HS-5 (cell line): ENCODE measurements around the gene SZRD1.

Source experiments
- DNase-seq: peaks from one replicate; pipeline ENCODE4 v3.0.0-alpha.2; 2012; ENCODE audit warnings: low read depth

The SZRD1 gene

DNA sequence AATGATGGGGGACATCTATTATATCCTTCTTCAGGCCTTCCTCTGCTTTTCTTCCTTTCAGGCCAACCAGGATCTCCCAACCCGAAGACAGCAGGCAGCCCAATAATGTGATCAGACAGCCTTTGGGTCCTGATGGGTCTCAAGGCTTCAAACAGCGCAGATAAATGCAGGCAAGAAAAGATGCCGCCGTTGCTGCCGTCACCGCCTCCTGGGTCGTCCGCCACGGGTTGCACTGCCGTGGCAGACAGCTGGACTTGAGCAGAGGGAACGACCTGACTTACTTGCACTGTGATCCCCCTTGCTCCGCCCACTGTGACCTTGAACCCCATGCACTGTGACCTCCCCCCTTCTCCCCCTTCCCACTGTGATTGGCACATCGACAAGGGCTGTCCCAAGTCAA, 27.9 kb downstream of the SZRD1 start:
- DNase-seq: no peak

DNA sequence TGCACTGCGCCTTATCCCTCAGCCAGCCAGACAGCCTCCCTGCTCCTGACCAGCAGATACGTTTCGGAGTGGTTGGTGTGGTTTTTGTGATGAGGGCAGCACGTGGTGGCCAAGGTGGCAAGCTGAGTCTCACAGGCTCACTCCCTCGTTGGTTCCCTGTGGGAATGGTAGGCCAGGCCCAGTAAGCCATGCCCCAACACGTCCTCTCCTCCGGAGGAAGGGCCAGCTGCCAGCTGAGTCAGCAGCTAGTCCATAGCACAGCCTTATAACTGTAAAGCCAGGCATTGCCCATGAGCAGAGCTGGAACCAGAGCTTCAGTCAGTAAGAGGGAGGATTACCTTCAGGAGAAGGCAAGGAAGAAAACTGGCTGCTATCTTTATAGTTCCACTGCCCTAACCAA, 29.5 kb downstream of the SZRD1 start:
- peak; percentile 41 for DNase-seq

DNA sequence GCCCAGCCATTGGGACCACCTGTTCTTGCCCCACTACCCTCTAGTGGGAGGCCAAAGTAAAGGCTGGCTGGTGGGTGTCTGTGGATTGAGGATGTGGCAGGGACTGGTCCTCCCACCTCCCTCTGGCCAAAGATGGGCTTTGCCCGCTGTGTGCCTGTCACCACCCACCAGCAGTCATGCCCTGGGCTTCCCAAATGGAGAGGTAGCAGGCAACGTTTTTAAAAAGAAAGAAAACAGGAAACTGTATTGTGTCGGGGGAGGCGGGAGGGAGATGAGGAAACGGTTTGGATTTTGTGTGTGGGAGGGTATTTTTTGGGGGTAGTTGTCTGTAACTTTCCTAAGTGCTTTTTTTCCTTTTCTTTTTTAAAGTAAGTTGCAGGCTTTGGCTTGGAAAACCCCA, 30.1 kb downstream of the SZRD1 start:
- DNase-seq: no peak

DNA sequence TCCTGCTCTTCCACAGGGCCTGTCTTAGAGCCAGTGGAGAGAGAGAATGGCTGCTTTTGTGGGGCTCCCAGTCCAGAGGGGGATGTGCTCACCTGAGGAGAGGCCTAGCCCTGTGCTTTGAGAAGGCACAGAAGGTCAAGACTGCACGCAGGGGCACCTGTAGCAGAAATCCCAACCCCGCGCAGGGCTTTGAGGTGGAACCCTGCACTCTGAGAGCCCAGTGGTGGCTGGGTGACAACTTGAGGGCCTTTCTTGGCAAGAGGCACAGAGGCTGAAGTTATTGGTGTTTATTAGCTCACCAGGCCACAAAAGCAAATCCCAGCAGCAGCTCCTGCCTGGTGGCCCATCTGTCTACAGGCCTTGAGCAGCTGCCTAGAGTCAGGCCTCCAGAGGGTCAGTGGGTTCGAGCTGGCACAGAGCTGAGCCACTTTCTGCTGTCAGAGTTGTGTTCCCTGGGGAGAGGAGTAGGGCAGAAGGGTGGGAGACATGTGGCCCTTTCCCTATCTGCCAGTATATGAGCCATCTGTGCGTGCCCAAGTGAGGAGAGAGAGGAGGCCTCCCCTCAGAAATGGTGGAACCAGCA, 31.4 kb downstream of the SZRD1 start:
- DNase-seq: no peak

DNA sequence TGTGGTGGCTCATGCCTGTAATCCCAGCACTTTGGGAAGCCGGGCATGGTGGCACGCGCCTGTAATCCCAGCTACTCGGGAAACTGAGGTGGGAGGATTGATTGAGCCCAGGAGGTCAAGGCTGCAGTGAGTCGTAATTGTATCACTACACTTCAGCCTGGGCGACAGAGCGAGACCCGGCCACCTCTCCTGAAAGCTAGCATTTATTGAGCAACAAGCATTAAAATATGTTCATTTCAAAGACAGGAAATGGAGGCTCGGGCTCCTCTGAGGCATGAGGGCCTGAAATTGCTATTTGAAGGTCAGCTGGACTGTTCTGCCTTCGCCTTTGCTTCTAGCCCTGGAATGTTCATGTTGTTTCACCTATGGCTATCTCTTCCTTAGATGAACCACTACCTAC, 35.7 kb downstream of the SZRD1 start:
- DNase-seq: no peak

DNA sequence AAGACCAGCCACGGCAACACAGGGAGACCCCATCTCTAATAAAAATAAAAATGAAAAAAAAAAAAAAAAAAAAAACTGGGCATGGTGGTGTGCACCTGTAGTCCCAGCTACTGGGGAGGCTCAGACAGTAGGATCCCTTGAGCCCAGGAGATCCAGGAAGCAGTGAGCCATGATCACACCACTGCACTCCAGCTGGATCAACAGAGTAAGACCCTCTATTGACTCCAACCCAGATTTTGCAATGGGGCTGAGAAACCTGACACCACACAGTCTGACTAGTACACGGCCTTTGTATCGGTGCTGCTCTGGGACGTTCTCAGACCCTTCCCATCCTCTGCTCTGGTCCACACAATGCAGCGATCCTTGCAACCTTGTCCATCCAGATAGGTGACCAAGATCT, 38.4 kb downstream of the SZRD1 start:
- DNase-seq: no peak

DNA sequence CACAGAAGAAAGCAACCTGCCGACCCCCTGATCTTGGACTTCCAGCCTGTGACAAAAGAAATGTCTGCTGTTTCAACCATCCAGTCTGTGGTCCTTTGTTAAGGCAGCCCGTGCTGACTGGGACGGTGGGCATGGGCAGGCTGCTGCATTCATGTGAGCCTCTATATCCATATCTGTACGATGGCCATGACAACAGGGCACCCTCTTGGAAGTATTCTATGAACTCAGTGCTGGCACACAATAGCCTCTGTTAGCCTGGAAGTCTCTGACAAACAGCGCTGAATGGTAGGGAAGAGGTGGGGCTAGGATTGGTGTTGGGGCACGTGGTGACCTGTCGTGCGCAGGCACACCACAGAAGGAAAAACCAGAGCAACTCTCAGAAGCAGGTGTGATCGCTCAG, 39.8 kb downstream of the SZRD1 start:
- DNase-seq: no peak

DNA sequence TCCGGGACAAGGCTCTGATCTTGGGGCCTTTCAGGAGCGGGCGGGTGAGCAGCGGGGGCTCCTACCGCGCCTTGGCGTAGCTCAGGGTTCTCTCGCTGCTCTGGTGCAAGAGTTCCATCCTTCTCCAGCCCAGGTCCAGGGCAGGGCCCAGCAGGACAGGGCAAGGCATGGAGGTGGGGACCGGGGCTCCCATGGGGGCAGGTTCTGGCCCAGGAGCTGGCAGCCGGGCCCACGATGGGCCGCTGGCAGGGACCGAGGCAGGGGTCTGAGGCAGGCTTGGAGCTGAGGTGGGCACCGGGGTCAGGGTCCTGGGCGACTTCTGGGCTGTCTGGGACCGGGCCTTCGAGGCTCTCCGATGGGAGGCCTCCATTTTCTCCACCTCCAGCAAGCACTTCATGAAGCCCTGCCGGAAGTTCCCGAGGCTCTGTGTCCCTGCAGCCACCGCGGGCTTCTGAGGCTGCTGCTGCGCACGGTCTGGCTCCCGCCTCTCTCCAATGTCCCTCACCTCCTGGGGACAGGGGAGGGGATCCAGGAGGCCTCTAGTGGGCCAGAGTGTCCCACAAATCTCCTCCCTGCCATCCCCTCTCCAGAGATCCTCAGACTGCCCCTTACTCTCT, 42.6 kb downstream of the SZRD1 start:
- no peak for DNase-seq

DNA sequence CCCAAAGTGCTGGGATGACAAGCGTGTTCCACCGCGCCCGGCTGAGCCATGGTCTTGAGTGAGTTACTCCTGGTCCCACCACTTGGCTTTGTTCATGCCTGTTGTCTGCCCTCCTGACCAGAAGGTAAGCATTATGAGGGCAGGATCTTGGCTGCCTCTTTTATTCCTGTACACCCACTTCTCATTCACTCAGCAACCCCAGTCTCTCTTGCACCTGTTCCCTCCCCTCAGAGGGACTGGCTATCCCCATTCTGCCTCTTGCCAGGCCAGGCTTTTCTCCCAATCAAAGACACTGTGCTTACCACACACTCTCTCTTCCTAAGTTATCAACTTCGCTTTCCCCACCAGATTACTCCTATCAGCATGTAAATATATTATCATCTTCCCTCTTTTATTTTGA, 43.8 kb downstream of the SZRD1 start:
- DNase-seq: no peak

DNA sequence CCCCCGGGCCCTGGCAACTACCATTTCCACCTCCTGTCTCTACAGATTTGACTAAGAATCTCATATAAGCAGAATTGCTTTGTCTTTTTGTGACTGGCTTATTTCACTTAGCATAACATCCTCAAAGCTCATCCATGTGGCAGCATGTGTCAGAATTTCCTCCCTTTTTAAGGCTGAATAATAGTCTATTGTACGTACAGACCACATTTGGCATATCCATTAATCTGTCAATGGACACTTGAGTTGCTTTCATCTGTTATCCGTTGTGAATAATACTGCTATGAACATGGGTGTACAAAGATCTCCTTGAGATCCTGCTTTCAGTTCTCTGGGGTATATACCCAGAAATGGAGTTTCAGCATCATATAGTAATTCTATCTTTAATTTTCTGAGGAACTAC, 46.1 kb downstream of the SZRD1 start:
- no peak for DNase-seq

DNA sequence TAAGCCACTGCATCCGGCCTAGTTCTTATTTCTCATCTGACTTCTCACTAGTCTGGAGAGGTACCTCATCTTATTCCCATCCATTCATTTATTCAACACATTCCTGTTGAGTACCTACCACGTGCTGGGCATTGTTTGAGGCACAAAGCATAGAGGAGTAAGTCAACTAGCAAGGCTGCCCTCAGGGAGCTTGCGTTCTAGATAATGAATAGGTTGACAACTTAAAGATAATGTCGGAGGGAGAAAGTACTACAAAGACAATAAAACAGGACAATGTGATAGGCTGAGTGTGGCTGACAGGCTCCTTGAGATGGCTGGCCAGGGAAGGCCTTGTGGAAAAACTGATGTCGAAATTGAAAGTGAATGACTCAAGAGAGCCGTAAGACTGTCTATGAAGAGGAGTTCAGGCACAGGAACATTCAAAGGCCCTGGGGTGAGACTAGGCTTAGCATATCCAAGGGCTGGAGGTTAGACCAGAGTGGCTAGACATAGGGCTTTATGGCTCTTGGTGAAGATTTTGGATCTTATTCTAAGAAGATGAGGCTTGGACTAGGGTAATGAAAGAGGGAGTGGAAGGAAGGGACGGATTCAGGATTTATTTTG, 51.9 kb downstream of the SZRD1 start:
- DNase-seq: no peak

DNA sequence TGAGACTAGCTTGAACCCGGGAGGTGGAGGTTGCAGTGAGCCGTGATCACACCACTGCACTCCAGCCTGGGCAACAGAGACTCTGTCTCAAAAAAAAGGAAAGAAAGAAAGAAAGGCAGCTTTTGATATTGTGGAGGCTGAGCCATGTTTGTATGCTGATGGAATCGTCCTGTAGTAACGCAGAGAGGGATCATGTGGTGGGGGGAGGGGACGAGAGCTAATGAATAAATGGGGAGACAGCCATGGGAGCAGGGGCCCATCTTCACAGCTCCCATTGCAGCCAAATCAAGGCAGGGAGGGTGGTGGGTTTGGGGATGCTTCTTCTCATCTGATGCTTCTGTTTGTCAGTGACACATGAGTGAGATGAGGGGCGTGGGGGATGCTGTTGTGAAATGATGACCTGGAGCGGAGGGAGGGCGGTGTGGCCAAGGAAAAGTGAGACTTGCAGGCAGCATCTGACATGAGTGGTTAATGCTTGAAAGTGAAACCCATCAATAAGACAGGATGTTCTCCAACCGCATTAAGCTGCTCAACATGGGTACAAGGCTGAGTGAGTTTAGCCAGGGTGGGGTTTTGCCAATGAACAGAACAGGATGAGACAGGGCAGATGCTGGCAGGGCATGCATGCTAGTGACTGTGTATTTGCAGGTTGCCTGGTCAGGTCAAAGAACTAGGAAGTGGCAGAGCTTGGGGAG, 53.5 kb downstream of the SZRD1 start:
- DNase-seq: no peak

DNA sequence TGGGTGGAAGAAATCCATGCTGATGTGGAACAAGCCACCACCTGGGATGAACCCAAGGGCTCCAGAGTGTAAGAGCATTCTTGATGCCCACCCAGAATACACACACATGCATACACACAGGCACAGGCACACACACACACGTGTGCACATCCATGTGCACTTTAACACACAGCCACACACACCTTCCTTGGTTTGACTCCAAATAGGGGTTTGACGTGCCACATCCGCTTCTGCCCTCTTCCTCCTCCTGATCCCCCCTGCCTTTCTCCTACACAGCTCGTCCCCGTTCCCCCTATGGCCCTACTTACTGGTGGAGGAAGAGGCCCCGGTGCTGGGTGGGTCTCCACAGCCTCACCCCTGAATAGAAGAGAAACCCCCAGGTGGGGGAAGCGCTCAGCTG, 54.2 kb downstream of the SZRD1 start:
- DNase-seq: no peak

DNA sequence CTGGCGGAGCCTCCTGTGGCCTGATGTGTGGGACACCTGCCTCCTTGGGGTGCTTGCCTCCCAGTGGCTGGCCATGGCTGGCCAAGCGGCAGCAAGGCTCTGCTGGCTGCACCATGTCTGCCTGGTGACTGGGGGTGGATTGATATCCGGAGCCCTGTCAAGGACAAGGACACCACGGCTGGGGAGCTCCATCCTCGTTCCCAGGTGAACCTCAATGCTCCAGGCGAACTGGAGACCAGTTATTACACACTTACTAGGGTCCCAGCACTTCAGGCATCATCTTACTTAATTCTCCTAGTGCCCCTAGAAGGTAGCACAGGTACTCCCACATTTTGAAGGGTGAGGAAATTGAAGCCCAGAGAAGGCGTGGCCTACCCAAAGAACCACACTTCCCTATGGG, 55.0 kb downstream of the SZRD1 start:
- no peak for DNase-seq

DNA sequence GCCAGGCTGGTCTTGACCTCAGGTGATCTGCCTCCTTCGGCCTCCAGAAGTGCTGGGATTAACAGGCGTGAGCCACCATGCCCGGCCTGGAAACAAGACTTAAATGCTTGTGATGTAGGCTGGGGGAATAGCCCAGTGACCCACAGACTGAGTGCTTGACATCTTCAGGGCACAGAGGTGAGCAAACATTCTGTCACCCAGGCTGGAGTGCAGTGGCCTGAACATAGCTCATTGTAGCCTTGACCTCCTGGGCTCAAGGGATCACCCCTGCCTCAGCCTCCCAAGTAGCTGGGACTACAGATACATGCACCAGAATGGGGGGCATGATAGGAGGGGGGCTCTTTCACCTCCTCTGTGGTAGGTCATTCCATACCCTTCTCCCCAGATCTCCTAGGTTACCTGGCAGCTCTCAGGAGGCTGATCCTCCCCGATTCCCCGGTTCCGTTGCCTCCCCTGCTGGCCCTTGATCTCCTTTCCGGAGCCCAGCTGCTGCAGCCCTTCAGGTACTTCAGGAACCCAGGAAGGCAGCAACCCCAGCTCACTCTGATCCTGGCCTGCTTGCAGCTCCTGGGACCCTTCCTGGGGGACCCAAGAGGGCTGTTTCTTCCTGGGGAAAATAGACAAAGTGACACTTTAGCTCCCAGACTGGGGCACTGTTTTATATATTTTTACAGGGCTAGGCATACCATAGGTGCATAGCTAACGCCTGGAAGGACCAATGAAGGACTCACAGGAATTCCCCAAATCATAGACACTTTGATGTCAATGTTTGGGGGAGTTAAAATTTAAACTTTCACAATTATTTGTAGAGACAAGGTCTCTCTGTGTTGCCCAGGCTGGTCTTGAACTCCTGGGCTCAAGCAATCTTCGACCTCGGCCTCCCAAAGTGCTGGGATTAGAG, 58.3 kb downstream of the SZRD1 start:
- DNase-seq: no peak

DNA sequence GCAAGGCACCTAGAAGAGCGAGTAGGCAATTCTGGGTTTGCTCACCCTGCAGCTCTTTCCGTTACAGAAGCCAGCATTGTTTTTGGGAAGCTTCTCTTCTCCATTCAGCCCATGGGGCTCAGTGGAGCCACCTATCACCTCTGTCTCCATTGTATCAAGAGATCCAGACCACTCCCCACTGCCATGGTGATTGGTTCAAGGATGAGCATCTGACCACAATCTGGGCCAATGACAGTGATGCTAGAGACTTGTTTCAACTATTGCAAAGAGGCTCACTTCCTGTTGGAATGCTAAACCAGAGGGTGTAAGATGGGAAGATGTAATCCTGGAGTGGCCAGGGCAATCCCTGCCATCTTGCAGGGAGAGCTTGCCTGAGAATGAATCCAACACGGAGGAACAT, 63.6 kb downstream of the SZRD1 start:
- no peak for DNase-seq

DNA sequence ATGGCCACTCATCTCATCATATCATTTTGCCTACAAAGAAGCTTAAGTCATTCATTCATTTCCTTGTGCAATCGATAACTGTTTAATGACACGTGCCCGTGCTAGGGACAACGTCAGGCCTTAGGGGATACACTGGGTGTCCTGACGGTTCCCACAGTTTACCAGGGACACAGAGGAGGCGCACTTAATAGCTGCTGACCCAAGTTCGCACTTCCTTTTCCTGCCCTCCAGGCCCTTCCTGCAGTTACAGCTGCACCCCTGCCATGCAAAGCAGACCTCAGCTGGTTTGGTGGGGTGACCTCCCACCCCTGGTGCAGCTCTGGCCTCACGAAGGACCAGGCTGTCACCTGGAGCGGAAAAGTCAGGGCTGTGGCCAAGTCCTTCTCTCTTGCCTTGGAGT, 66.0 kb downstream of the SZRD1 start:
- no peak for DNase-seq

DNA sequence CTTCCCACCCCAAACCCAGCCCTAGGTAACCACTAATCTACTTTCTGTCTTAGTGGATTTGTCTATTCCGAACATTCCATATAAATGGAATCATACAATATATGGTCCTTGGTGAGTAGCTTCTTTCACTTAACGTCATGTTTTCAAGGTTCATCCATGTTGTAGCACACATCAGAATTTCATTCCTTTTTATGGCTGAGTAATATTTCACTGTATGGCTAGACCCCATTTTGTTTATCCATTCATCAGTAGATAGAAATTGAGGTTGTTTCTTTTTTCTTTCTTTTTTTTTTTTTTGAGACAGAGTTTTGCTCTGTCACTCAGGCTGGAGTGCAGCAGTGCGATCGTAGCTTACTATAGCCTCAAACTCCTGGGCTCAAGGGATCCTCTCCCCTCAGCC, 67.0 kb downstream of the SZRD1 start:
- DNase-seq: no peak

DNA sequence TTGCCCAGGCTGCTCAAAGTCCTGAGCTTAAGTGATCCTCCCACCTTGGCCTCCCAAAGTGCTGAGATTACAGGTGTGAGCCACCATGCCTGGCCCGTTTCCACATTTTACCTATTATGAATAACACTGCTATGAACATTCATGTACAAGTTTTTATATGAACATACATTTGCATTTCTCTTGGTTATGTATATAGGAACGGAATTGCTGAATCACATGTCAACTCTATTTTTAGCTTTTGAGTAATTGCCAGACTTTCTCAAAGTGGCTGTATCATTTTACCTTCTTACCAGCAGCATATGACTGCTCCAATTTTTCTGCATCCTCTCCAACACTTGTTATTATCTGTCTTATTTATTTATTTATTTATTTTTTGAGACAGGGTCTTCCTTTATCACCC, 67.5 kb downstream of the SZRD1 start:
- no peak for DNase-seq

DNA sequence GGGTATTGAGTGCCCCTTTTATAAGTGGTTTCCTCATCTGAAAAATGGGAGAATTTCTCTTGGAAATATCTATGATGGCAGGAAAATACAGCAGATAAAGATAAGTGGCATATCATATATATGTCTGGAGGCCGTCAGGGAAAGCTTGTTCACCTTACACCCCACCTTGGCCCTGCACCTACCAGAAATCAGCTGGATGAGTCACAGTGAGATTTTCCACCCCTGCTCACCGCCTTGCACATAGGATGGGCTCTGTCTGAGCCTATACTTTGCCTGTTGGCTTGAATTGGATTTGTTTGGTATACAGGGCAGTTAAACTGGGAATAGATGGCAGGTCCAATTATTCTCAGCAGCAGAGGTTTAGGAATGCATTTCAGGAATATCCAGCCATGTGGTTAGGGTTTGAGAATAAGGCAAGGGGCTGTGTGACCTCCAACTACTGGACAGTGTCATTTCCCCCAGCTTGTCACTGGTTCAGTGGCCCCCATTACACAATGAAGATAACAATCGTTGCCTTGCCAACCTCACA, 70.0 kb downstream of the SZRD1 start, which contains the start of gene SPATA21:
TSS of gene SPATA21 (minus strand) at position 479 of the 529 bp plus-strand sequence. CDS start 6,053 bp downstream, outside the sequence.
- no peak for DNase-seq

DNA sequence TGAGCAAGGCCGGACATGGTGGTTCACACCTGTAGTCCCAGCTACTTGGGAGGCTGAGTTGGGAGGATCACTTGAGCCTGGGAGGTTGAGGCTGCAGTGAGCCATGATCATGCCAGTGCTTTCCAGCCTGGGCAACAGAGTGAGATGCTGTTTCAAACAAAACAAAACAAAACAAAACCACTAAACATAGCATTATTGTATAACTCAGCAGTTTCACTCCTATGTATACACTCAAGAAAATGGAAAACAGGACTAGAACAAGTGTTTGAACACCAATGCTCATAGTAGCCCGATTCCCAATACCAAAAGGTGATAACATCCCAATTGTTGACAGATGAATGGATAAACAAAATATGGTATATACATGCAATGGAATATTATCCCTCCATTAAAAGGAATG, 71.5 kb downstream of the SZRD1 start:
- no peak for DNase-seq

DNA sequence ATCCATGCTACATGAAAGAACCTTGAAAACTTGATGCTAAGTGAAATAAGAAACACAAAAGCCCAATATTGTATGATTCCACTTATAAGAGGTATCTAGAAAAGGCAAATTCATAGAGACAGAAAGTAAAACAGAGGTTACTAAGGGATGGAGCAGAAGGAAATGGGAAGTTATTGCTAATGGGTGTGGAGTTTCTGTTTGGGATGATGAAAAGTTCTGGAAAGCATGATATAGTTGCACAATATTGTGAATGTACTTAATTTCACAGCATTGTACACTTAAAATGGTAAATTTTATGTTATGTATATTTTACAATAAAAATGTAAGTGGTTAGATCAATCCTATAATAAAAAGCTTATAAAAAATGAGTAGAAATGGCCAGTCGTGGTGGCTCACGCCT, 71.9 kb downstream of the SZRD1 start:
- DNase-seq: no peak
